HUES6 (cell line): Measurements from ENCODE around the gene UTF1.

Source experiments
- H3K27ac ChIP-seq: 2 replicates; pipeline ENCODE4 v1.7.0; 2013; ENCODE audit warnings: low read depth, mild to moderate bottlenecking, low read length, inconsistent platforms
- H3K27me3 ChIP-seq: 2 replicates; pipeline ENCODE4 v1.6.1; 2013; ENCODE audit warnings: low read length; ENCODE audit not compliant: control insufficient read depth, insufficient read depth
- H3K36me3 ChIP-seq: 2 replicates; pipeline ENCODE4 v1.6.1; 2013; ENCODE audit warnings: low read length; ENCODE audit not compliant: control insufficient read depth, insufficient read depth
- H3K4me1 ChIP-seq: 2 replicates; pipeline ENCODE4 v1.6.1; 2013; ENCODE audit warnings: low read length; ENCODE audit not compliant: control insufficient read depth, insufficient read depth
- H3K4me3 ChIP-seq: 2 replicates; pipeline ENCODE4 v1.5.1; 2013; ENCODE audit warnings: low read depth, low read length
- H3K9ac ChIP-seq: one replicate; pipeline ENCODE4 v1.6.1; 2013; ENCODE audit warnings: mild to moderate bottlenecking, low read length
- H3K9me3 ChIP-seq: 2 replicates; pipeline ENCODE4 v1.6.1; 2013; ENCODE audit warnings: low read depth, low read length; ENCODE audit not compliant: control insufficient read depth, insufficient read depth

Gene UTF1, protein sequence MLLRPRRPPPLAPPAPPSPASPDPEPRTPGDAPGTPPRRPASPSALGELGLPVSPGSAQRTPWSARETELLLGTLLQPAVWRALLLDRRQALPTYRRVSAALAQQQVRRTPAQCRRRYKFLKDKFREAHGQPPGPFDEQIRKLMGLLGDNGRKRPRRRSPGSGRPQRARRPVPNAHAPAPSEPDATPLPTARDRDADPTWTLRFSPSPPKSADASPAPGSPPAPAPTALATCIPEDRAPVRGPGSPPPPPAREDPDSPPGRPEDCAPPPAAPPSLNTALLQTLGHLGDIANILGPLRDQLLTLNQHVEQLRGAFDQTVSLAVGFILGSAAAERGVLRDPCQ

DNA sequence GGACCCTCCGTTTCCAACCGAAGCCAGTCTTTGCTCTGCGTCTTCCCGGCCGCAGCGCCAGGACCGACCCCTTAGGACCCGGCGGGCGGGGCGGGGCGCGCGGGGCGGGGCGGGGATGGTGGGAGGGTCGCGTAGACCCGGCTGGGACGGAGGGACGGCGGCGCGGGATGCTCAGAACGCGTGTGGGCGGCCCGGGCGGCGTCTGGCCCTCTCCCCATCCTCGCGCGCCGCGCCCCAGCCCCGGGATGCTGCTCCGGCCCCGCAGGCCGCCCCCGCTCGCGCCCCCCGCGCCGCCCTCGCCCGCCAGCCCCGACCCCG is at the start of gene UTF1:
Gene UTF1, plus strand, starts transcription at position 174 of the 318 bp plus-strand sequence. Its CDS starts 72 bp downstream, at position 246.
- H3K9me3 ChIP-seq, result no peaks in the 10 kb centered on the region
- peak within 1 kb of the TSS; percentile 70 for H3K9ac ChIP-seq
- no peaks in the 10 kb centered on the region for H3K36me3 ChIP-seq
- H3K4me3 ChIP-seq, result peak within 1 kb of the TSS; percentile 58
- peaks cover 43% of the 10 kb centered on the region for H3K4me1 ChIP-seq
- no peak within 1 kb of the TSS for H3K27ac ChIP-seq
- peaks cover 79% of the 10 kb centered on the region for H3K27me3 ChIP-seq

GRCh38 chr10:133180965-133181639 is 48.9 kb upstream of the UTF1 start:
- Histone ChIP-seq H3K27me3 (no peaks in the 10 kb centered on the region), H3K9me3 (peaks cover 18% of the 10 kb centered on the region), H3K27ac (no peak overlapping the region), H3K9ac (no peak overlapping the region), H3K36me3 (peaks cover 10% of the 10 kb centered on the region), H3K4me3 (no peak overlapping the region), H3K4me1 (no peaks in the 10 kb centered on the region; the same call in 1 of the 2 replicates)

DNA sequence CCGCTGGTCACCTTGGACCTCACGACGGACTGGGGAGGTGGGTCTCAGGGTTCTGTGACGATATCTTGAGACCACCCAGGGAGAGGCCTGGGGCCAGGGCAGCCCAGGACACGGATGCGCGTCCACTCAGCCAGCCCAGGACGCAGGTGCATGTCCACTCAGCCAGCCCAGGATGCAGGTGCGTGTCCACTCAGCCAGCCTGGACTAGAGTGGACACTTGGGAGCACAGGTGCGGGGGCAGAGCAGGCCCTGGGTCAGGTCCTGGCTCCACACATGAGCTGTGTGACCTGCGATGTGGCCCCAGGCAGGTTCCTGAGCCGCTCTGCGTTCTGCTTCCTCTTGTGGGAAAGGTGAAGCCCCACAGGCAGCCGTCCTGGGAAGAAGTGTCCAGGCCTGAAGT is 47.8 kb upstream of the UTF1 start:
- no peak overlapping the region for H3K27ac ChIP-seq
- peaks cover 14% of the 10 kb centered on the region for H3K9me3 ChIP-seq
- H3K4me3 ChIP-seq, result no peak overlapping the region
- peaks cover 11% of the 10 kb centered on the region for H3K36me3 ChIP-seq
- H3K9ac ChIP-seq, result no peak overlapping the region
- no peaks in the 10 kb centered on the region; the same call in 1 of the 2 replicates for H3K4me1 ChIP-seq
- no peaks in the 10 kb centered on the region for H3K27me3 ChIP-seq

- Histone ChIP-seq H3K27ac (no peak overlapping the region), H3K27me3 (no peaks in the 10 kb centered on the region), H3K36me3 (peaks cover 15% of the 10 kb centered on the region), H3K9ac (no peak overlapping the region), H3K4me1 (no peaks in the 10 kb centered on the region; the same call in 1 of the 2 replicates), H3K4me3 (no peak overlapping the region), H3K9me3 (peaks cover 5% of the 10 kb centered on the region)
Measured at GRCh38 chr10:133182791-133183645, 47.0 kb upstream of the UTF1 start.

DNA sequence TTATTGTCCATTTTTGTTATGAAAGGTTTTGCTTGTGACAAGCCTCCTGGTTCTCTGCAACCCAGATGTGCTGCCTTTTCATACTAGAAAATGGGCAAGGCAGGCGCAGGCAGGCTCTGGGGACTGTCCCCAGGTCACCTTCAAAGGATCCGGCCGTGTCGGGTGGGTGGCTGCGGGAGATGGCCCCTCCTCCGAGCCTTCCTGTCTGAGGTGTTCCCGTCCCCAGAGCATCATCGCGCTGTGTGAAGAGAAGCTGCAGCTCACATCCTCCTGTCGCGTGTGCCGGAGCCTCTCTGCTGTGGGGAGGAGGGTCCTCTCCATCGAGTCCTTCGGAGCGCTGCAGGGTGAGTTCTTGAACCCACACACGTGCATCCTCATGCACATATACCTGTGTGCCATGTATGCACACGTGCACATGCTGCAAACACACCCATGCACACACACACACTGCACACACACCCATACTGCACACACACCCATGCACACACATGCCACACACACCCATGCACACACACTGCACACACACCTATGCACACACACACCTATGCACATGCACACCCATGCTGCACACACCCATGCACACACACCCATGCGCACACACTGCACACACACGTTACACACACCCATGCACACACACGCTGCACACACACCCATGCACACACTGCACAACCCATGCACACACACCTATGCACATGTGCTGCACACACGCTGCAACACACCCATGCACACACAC is 46.2 kb upstream of the UTF1 start:
- Histone ChIP-seq H3K4me3 (no peak overlapping the region), H3K9me3 (peaks cover 5% of the 10 kb centered on the region; the same call in 1 of the 2 replicates), H3K27ac (no peak overlapping the region), H3K9ac (no peak overlapping the region), H3K27me3 (no peaks in the 10 kb centered on the region), H3K4me1 (no peaks in the 10 kb centered on the region; the same call in 1 of the 2 replicates), H3K36me3 (peaks cover 15% of the 10 kb centered on the region)

- H3K27ac ChIP-seq, result no peak overlapping the region
- H3K9ac ChIP-seq, result no peak overlapping the region
- H3K36me3 ChIP-seq, result peaks cover 15% of the 10 kb centered on the region
- H3K9me3 ChIP-seq, result peaks cover 5% of the 10 kb centered on the region; the same call in 1 of the 2 replicates
- H3K4me1 ChIP-seq, result no peaks in the 10 kb centered on the region; the same call in 1 of the 2 replicates
- H3K4me3 ChIP-seq, result no peak overlapping the region
- H3K27me3 ChIP-seq, result no peaks in the 10 kb centered on the region
Measured at GRCh38 chr10:133184591-133185244, 45.3 kb upstream of the UTF1 start.

DNA sequence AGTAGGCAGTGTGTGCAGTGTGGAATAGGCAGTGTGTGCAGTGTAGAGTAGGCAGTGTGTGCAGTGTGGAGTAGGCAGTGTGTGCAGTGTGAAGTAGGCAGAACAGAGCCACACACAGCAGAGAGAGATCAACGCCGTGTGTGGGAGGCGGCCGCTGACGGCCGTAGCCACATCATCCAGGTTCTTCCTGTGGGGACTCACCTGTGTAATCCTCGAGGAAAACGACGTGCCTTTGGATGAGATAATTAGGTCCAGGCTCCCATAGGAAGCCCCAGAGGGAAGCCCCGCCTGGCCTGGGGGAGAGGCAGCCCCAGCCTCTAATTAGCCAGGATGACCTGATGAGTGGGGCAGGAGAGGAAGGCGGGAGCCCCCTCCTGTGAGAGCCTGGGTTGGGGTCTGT is 44.6 kb upstream of the UTF1 start:
- Histone ChIP-seq H3K4me1 (no peaks in the 10 kb centered on the region; the same call in 1 of the 2 replicates), H3K27ac (no peak overlapping the region), H3K27me3 (no peaks in the 10 kb centered on the region), H3K36me3 (peaks cover 15% of the 10 kb centered on the region), H3K9me3 (peaks cover 5% of the 10 kb centered on the region; the same call in 1 of the 2 replicates), H3K9ac (no peak overlapping the region), H3K4me3 (no peak overlapping the region)

DNA sequence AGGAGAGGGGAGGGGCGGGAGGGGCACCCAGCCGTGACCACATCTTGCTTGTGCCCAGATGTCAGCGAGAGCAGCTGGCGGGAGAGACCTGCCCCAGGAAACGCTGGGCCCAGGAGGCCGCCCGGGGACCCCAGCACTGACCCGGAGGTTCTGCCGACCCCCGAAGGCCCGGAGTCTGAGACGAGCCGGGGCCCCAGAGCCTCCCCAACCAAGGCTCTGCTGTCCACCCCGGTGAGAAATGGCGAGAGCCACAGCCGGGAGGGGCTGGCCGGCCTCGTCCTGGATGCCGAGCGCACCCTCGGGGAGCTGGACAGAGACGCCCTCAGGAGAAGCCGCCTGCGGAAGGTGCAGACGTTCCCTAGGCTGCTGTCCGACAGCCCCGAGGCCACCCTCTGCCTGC is 44.1 kb upstream of the UTF1 start:
- no peak overlapping the region for H3K4me3 ChIP-seq
- no peak overlapping the region for H3K27ac ChIP-seq
- H3K36me3 ChIP-seq, result peaks cover 15% of the 10 kb centered on the region
- H3K4me1 ChIP-seq, result no peaks in the 10 kb centered on the region; the same call in 1 of the 2 replicates
- peaks cover 5% of the 10 kb centered on the region; the same call in 1 of the 2 replicates for H3K9me3 ChIP-seq
- H3K27me3 ChIP-seq, result no peaks in the 10 kb centered on the region
- H3K9ac ChIP-seq, result no peak overlapping the region

DNA sequence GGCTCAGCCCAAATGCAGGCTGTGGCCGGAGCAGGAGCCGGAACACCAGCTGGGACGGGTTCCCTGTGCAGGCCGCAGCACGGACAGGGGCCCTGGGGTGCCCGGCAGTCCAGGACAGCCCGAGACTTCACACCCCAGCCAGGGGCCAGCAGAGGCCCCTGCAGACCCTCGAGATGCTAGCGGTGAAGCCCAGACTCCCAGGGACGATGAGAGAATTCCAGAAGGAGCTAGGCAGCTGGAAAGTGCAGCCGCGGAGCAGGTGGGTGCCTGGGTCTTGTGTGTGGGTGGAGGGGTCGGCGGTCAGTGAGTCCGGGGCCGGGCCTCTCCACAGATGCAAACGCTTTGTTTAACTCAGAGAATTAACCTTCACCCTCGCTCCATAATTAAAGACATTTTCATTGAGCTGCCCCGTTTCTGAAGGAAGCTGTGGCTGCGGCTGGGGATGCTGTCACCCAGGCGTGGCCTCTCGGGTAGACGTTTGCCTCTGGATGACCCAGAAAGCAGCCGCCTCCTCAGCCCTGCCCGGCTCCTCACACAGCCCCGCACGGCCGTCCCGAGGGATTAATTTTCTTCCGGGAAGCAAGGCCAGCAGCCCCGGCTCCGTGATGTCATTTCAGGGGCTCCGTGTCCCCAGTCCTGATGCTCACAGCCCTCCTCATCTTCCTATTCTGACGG is 43.5 kb upstream of the UTF1 start:
- peaks cover 15% of the 10 kb centered on the region for H3K36me3 ChIP-seq
- no peaks in the 10 kb centered on the region for H3K27me3 ChIP-seq
- H3K9ac ChIP-seq, result no peak overlapping the region
- no peaks in the 10 kb centered on the region; the same call in 1 of the 2 replicates for H3K4me1 ChIP-seq
- no peak overlapping the region for H3K4me3 ChIP-seq
- H3K27ac ChIP-seq, result no peak overlapping the region
- H3K9me3 ChIP-seq, result peaks cover 5% of the 10 kb centered on the region; the same call in 1 of the 2 replicates
